ENCODE results near the gene MAP7D2.

GRCh38 chrX:20007962-20008622 lies 108.6 kb downstream of the MAP7D2 start:
- TF ChIP-seq, protein P1, sequence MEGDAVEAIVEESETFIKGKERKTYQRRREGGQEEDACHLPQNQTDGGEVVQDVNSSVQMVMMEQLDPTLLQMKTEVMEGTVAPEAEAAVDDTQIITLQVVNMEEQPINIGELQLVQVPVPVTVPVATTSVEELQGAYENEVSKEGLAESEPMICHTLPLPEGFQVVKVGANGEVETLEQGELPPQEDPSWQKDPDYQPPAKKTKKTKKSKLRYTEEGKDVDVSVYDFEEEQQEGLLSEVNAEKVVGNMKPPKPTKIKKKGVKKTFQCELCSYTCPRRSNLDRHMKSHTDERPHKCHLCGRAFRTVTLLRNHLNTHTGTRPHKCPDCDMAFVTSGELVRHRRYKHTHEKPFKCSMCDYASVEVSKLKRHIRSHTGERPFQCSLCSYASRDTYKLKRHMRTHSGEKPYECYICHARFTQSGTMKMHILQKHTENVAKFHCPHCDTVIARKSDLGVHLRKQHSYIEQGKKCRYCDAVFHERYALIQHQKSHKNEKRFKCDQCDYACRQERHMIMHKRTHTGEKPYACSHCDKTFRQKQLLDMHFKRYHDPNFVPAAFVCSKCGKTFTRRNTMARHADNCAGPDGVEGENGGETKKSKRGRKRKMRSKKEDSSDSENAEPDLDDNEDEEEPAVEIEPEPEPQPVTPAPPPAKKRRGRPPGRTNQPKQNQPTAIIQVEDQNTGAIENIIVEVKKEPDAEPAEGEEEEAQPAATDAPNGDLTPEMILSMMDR (IDR thresholded peaks at IDR 0.05): no peak
- no peak for TF ChIP-seq POLR2A (IDR thresholded peaks at IDR 0.05)
